Amniotic stem cell (primary cell): ENCODE results near the gene TAAR8.
"Not testable (repeated sequence)": the region's sequence is repeated elsewhere in the genome, so short reads cannot be mapped to it uniquely, and the experiment has no call there.

Experiments used
- DNase-seq: peaks from one replicate; lab custom pipeline; 2025; lab: John Stamatoyannopoulos, UW

Gene TAAR8

DNA sequence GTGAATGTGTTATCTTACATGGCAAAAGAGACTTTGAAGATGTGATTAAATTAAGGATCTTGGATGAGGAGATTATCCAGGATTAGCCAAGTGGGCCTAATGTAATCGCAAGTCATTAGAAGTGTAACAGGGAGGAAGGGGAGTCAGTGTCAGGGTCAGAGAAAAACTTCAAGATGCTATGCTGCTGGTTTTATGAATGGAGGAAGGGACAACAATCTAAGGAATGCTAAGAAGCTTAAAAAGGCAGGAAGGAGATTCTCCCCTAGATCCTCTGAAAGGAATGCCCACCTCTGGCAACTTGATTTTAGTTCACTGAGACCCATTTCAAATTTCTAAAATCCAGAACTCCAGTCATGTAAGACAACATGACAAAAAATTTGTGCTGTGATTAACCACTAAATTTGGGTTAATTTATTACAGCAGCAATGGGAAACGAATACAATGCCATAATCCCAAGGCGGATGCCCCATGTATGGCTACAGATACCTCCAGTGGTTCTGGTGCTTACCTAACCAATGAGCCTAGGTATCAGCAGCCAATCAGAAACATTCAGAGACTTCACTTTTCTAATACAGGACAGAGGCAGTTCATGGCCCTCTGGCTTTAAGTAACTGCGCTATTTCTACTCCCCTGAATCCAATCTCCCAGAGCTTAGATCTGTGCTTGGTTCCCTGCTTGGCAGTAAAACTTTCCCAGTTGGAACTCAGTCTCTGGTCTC is 3.6 kb upstream of the TAAR8 start:
- DNase-seq: no peak

DNA sequence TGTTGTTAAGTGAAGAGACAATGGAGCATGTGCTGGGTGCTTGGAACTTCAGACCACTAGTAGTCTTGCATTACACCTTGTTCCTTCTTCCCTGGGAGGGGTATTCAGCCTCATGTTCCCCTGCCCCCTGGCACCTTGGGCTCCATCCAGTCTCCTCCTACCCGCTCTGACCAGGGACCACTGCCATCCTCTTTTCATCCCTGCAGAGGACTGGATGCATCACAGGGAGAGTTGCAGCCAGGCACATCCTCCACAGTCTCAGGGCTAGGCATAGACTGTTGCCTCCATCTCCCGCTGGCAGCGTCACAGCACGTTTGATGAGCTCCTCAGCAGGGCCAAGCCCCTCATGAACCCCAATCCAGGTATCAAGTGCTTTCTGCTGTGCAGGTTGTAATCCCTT is 1.3 kb upstream of the TAAR8 start:
- DNase-seq: no peak

DNA sequence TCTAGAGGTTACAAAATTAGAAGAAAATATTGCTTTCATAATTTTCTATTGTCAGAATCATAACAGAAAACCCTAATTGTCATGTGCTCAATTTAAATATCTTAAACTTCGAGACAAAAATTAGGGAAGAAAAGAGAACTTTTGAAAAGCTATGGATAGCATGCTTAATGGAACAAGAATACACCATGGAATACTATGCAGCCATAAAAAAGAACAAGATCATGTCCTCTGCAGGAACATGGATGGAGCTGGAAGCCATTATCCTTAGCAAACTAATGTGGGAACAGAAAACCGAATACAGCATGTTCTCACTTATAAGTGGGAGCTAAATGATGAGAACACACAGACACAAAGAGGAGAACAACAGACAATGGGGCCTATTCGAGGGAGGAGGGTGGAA is 7.6 kb downstream of the TAAR8 start:
- not testable (repeated sequence) for DNase-seq

GRCh38 chr6:132566404-132566803 is 13.9 kb downstream of the TAAR8 start:
- no peak for DNase-seq

DNA sequence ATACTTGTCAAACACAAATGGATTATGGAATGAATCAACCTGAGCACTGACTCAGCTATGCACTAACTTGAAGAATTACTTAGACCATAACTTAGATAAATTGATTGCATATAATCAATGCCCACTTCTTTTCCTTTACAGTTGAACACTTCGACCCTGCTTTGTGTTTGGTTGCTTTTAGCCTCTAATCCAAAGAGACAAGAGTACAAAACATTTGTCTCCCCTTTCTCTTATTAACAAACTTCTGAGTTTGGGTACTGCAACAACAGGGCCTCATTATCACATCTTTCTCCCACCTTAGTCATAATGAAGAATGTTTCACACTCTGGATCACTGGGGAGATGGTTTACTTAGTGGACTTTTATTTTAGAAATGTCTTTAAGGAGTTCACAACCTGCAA is 15.1 kb downstream of the TAAR8 start:
- DNase-seq: no peak

DNA sequence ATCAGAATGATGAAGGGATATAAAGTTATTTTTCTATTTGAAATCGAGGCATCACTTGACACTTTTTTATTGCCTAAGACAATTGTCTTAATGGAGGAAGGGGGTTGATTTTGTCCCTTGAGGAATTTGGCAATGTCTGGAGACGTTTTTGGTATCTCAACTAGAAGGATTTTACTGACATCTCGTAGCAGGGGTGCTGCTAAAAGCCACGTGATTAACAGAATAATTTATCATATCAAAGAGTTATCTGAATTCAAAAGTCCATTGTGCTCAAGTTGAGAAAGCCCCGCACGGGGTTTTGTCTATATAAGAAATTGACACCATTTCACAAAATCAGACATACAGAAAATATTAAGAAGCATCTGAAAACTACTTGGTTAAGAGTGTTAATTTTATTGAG is 16.1 kb downstream of the TAAR8 start:
- no peak for DNase-seq

DNA sequence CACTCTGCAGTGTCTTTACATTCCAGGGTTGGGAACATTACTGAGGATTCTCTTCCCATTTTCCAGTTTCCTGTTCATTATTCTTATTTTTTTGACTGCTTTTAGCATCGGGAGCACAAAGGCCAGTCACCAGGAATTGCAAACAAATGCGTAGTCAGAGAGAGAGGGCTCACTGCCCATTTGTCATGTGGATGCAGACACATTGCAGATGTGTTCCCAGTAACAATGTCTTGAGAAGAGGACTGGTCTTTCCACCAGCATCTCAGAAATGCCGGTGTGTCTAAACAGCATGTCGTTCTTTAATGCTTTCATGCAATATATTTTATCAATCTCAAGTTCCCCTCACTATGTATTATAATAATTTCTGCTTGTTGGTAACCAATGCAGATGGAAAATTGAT is 16.7 kb downstream of the TAAR8 start:
- DNase-seq: no peak

- no peak for DNase-seq
Measured at GRCh38 chr6:132570221-132570777, 17.8 kb downstream of the TAAR8 start, which contains the start of gene TAAR6. Gene TAAR6, plus strand, starts transcription at chr6:132570322. Its CDS starts 0 bp downstream, at chr6:132570322.

DNA sequence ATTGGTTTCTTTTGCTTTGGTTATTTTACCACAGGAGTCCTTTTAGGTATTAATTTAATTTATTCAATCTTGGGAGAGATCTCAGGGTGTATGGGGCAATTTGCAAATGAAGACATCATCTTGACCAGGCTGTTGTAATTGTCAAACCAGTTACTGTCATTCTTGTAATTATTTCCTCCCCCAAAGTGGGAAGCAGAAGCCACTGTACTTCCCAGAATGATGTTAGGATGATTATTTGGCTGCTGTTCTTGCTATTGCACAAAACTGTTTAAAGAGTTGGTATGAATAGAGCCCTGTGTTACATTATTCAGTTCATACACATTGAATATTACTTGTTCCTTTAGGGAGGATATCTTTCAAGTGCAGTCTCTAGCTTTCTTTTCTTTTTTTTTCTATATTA is 19.3 kb downstream of the TAAR8 start:
- no peak for DNase-seq

GRCh38 chr6:132584698-132585097 is 32.2 kb downstream of the TAAR8 start:
- DNase-seq: no peak

- no peak for DNase-seq
Measured at GRCh38 chr6:132587424-132587823, 35.0 kb downstream of the TAAR8 start.

DNA sequence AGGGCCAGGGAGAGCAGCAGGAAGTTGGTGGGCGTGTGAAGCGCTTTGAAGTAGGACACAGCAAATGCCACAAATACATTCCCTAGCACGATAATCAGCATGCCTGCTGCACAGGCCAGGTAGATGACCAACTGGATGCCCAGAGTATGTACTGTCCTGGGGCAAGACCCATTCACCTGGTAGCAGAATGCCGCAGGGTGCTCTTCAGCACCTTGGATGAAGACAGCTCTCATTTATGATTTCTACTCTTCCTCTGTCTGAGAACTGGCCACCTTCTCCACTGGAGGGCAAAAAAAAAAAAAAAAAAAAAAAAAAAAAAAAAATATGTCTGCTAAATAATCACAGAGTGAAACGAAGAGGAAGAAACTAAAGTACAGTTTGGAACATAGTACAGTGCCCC is 37.0 kb downstream of the TAAR8 start, which contains the start of gene TAAR5:
Gene TAAR5 (minus strand): TSS at position 288 of the 400 bp plus-strand sequence. CDS start 55 bp downstream, at position 233.
- DNase-seq: no peak

GRCh38 chr6:132590362-132590761 is 37.9 kb downstream of the TAAR8 start:
- no peak for DNase-seq

DNA sequence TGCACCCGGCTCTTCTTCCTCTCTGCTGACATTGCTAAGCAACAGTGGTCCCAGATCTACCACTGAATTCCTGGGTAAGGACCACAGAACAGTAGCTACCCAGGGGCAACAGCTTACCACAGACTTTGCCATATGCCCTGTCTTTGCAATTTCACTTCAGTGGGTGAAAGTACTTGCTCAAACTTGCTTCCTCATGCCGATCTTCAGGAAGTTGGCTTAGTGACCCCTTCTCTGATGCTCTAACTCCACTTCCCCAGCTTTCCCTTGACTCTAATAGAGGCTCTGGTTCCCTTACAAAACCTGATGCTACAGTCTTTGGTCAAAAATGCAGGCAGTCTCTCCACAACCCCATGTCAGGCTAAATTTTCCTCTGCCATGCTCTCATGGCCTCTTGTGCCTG is 40.4 kb downstream of the TAAR8 start:
- DNase-seq: no peak

GRCh38 chr6:132596201-132596600 is 43.7 kb downstream of the TAAR8 start:
- no peak for DNase-seq

- DNase-seq: no peak
Measured at GRCh38 chr6:132598473-132598872, 46.0 kb downstream of the TAAR8 start.

DNA sequence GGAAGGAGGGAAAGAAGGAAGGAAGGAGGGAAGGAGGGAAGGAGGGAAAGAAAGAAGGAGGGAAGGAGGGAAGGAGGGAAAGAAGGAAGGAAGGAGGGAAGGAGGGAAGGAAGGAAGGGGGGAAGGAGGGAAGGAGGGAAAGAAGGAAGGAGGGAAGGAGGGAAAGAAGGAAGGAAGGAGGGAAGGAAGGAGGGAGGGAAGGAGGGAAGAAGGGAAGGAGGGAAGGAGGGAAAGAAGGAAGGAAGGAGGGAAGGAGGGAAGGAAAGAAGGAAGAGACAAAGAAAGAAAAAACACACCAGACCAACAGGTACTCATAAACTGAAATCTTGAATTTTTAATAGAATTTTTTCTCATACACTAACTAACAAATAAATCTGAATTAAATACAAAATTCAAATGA is 48.4 kb downstream of the TAAR8 start:
- DNase-seq: not testable (repeated sequence)
